Transverse colon (tissue), 4 donors: Measurements from ENCODE around the gene GPI.

ENCODE experiments used
- CTCF ChIP-seq, 5 experiments: fragments of 200-600 bp in 3 of 5; fragments of 450-650 bp in 2 of 5; sonication (generic) in 3 of 5; IDR thresholded peaks; 1 replicate in 2 of 5; 2 replicates in 3 of 5; pipeline ENCODE4 v1.5.1; 2016 to 2017; ENCODE audit warnings: antibody characterized with exemption in 5 of 5, inconsistent platforms in 3 of 5, mild to moderate bottlenecking in 2 of 5, moderate library complexity in 1 of 5
- EP300 ChIP-seq: sonication (generic); formaldehyde crosslinking; IDR thresholded peaks from one replicate; pipeline ENCODE4 v1.6.1; 2017; ENCODE audit warnings: antibody characterized with exemption, low read depth
- POLR2A ChIP-seq: fragments of 450-650 bp; IDR thresholded peaks from one replicate; pipeline ENCODE4 v1.6.1; 2016; ENCODE audit warnings: antibody characterized with exemption, mild to moderate bottlenecking, moderate library complexity
- POLR2AphosphoS5 ChIP-seq, 3 donors: sonication (generic); formaldehyde crosslinking; IDR thresholded peaks; one replicate each; pipeline ENCODE4 v1.6.1; 2016; ENCODE audit warnings: antibody characterized with exemption in 3 of 3

- no peak for TF ChIP-seq CTCF (IDR thresholded peaks at IDR 0.05)
- TF ChIP-seq POLR2A, result no peak
- no peak for TF ChIP-seq POLR2AphosphoS5 (IDR thresholded peaks at IDR 0.05)
- no peak for TF ChIP-seq EP300
Observed at GRCh38 chr19:34320277-34320676, 44.7 kb upstream of the GPI start.
